ENCODE data around the gene RCAN1.

DNA sequence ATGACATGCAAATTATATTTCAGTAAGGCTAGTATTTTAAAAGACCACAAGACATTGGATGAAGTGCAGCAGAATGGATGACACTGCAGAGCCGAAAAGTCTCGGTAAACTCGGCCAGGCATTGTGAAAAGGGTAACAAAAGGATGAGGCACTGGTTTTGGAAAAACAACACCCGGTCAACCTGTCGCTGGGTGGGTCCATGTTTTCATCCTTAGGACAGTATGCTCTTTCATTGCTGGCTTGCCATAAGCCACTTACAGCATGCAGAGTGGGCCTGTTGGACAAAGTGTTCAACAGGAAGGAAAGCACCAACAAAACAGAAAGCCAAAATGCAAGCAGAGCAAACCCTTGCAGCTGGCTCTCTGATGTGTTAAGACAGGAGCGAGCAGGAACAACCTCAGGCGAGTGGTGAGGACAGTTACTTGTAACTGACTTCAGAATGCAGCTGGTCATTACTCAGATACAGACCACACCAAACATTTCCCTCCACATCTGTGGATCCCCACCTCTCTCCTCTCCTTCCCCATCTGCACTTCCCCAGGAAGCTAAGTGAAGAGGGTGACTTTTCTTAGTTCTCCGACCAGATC lies 2.9 kb upstream of the RCAN1 start:
- TF ChIP-seq KDM5A (IDR thresholded peaks at IDR 0.05) (no peak), MAFK (IDR thresholded peaks at IDR 0.05; ENCODE audit: partially characterized antibody) (no peak), POLR2A (IDR thresholded peaks at IDR 0.05; ENCODE audit: low read length) (no peak)
- TF ChIP-seq, protein P1, sequence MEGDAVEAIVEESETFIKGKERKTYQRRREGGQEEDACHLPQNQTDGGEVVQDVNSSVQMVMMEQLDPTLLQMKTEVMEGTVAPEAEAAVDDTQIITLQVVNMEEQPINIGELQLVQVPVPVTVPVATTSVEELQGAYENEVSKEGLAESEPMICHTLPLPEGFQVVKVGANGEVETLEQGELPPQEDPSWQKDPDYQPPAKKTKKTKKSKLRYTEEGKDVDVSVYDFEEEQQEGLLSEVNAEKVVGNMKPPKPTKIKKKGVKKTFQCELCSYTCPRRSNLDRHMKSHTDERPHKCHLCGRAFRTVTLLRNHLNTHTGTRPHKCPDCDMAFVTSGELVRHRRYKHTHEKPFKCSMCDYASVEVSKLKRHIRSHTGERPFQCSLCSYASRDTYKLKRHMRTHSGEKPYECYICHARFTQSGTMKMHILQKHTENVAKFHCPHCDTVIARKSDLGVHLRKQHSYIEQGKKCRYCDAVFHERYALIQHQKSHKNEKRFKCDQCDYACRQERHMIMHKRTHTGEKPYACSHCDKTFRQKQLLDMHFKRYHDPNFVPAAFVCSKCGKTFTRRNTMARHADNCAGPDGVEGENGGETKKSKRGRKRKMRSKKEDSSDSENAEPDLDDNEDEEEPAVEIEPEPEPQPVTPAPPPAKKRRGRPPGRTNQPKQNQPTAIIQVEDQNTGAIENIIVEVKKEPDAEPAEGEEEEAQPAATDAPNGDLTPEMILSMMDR (IDR thresholded peaks at IDR 0.05) = no peak
- TF ChIP-seq, protein P2, sequence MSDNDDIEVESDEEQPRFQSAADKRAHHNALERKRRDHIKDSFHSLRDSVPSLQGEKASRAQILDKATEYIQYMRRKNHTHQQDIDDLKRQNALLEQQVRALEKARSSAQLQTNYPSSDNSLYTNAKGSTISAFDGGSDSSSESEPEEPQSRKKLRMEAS (IDR thresholded peaks at IDR 0.05) = no peak
- TF ChIP-seq, protein P3, sequence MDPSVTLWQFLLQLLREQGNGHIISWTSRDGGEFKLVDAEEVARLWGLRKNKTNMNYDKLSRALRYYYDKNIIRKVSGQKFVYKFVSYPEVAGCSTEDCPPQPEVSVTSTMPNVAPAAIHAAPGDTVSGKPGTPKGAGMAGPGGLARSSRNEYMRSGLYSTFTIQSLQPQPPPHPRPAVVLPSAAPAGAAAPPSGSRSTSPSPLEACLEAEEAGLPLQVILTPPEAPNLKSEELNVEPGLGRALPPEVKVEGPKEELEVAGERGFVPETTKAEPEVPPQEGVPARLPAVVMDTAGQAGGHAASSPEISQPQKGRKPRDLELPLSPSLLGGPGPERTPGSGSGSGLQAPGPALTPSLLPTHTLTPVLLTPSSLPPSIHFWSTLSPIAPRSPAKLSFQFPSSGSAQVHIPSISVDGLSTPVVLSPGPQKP (IDR thresholded peaks at IDR 0.05; ENCODE audit: low read depth, low read length) = no peak
